HepG2 (cell line): ENCODE results near the gene ATR. TPM values are rescaled to one million over a fixed set of nuclear protein-coding genes. Genes with fewer than 3 reads are reported as not detected.

Experiments used
- HMGXB3 ChIP-seq: sonication (generic); formaldehyde crosslinking; IDR thresholded peaks from 2 replicates; pipeline ENCODE4 v1.4.0; 2020; ENCODE audit warnings: missing genetic modification reagents, borderline replicate concordance
- HOMEZ ChIP-seq: IDR thresholded peaks from 2 replicates; pipeline ENCODE4 v1.6.1; 2016; ENCODE audit warnings: low read depth
- RARG ChIP-seq: sonication (generic); formaldehyde crosslinking; IDR thresholded peaks from 2 replicates; pipeline ENCODE4 v1.4.0; 2020; ENCODE audit warnings: low read depth, mild to moderate bottlenecking, missing genetic modification reagents
- SP2 ChIP-seq: sonication (generic); formaldehyde crosslinking; IDR thresholded peaks from 2 replicates; pipeline ENCODE4 v1.5.1; 2020; ENCODE audit warnings: mild to moderate bottlenecking, missing genetic modification reagents
- ZNF101 ChIP-seq: sonication (generic); formaldehyde crosslinking; IDR thresholded peaks from 2 replicates; pipeline ENCODE4 v1.4.0; 2020; ENCODE audit warnings: mild to moderate bottlenecking, low read depth, missing genetic modification reagents, borderline replicate concordance
- ZNF766 ChIP-seq: sonication (generic); formaldehyde crosslinking; IDR thresholded peaks from 2 replicates; pipeline ENCODE4 v1.5.0; 2020; ENCODE audit warnings: missing genetic modification reagents, borderline replicate concordance
- polyA plus RNA-seq, 8 experiments: library from polyadenylated mRNA; depleted of rRNA in 3 of 8; stranded (reverse) in 7 of 8; unstranded in 1 of 8; fragments of >200 nt; fragmentation: Illumina TruSeq in 4 of 8; extraction: Trizol in 4 of 8; gene quantifications; 2 replicates each; pipeline versions ENCODE4 v1.2.1 to v1.2.3, GENCODE V29; 2011 to 2016; ENCODE audit warnings: low read depth in 4 of 8, missing spikeins in 1 of 8, mixed read lengths in 1 of 8; ENCODE audit not compliant: insufficient read depth in 1 of 8
- total RNA-seq, 5 experiments: library from RNA; depleted of rRNA; stranded (reverse); fragments of >200 nt; fragmentation: Illumina TruSeq; extraction: Trizol; gene quantifications; 2 replicates each; pipeline ENCODE4 v1.2.3, GENCODE V29; 2016; ENCODE audit warnings: low read depth in 1 of 5
- TF ChIP-seq, protein P1 (sequence below): sonication (generic); formaldehyde crosslinking; IDR thresholded peaks from 2 replicates; pipeline ENCODE4 v1.8.0; 2022; ENCODE audit warnings: missing genetic modification reagents, mild to moderate bottlenecking, moderate library complexity, borderline replicate concordance
- TF ChIP-seq, protein P2 (sequence below): sonication (generic); formaldehyde crosslinking; IDR thresholded peaks from 2 replicates; pipeline ENCODE4; 2020; ENCODE audit warnings: missing genetic modification reagents, mild to moderate bottlenecking, borderline replicate concordance
- TF ChIP-seq, protein P3 (sequence below): sonication (generic); formaldehyde crosslinking; IDR thresholded peaks from 2 replicates; pipeline ENCODE4 v1.4.0; 2020; ENCODE audit warnings: missing genetic modification reagents

Gene ATR
- total and polyA plus RNA-seq, 2 of the 13 experiments (the other 11 are each of a cell fraction or from before 2014, with no cell fraction given) = 6.6 to 17.0 TPM

- TF ChIP-seq, protein P1, sequence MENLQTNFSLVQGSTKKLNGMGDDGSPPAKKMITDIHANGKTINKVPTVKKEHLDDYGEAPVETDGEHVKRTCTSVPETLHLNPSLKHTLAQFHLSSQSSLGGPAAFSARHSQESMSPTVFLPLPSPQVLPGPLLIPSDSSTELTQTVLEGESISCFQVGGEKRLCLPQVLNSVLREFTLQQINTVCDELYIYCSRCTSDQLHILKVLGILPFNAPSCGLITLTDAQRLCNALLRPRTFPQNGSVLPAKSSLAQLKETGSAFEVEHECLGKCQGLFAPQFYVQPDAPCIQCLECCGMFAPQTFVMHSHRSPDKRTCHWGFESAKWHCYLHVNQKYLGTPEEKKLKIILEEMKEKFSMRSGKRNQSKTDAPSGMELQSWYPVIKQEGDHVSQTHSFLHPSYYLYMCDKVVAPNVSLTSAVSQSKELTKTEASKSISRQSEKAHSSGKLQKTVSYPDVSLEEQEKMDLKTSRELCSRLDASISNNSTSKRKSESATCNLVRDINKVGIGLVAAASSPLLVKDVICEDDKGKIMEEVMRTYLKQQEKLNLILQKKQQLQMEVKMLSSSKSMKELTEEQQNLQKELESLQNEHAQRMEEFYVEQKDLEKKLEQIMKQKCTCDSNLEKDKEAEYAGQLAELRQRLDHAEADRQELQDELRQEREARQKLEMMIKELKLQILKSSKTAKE = no peak
- TF ChIP-seq ZNF766 (CRISPR knock-in tag) (no peak), RARG (CRISPR knock-in tag) (no peak), HOMEZ (no peak), ZNF101 (CRISPR knock-in tag) (no peak), SP2 (0 out of 2 replicates have a peak, but pooled peaks have one; percentile 43), HMGXB3 (CRISPR knock-in tag) (peak; percentile 83; the same call in 1 of the 2 replicates)
- TF ChIP-seq, protein P2, sequence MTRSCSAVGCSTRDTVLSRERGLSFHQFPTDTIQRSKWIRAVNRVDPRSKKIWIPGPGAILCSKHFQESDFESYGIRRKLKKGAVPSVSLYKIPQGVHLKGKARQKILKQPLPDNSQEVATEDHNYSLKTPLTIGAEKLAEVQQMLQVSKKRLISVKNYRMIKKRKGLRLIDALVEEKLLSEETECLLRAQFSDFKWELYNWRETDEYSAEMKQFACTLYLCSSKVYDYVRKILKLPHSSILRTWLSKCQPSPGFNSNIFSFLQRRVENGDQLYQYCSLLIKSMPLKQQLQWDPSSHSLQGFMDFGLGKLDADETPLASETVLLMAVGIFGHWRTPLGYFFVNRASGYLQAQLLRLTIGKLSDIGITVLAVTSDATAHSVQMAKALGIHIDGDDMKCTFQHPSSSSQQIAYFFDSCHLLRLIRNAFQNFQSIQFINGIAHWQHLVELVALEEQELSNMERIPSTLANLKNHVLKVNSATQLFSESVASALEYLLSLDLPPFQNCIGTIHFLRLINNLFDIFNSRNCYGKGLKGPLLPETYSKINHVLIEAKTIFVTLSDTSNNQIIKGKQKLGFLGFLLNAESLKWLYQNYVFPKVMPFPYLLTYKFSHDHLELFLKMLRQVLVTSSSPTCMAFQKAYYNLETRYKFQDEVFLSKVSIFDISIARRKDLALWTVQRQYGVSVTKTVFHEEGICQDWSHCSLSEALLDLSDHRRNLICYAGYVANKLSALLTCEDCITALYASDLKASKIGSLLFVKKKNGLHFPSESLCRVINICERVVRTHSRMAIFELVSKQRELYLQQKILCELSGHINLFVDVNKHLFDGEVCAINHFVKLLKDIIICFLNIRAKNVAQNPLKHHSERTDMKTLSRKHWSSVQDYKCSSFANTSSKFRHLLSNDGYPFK (CRISPR knock-in tag) = peak; percentile 88
- TF ChIP-seq, protein P3, sequence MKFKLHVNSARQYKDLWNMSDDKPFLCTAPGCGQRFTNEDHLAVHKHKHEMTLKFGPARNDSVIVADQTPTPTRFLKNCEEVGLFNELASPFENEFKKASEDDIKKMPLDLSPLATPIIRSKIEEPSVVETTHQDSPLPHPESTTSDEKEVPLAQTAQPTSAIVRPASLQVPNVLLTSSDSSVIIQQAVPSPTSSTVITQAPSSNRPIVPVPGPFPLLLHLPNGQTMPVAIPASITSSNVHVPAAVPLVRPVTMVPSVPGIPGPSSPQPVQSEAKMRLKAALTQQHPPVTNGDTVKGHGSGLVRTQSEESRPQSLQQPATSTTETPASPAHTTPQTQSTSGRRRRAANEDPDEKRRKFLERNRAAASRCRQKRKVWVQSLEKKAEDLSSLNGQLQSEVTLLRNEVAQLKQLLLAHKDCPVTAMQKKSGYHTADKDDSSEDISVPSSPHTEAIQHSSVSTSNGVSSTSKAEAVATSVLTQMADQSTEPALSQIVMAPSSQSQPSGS (CRISPR knock-in tag) = peak; percentile 55; the same call in 1 of the 2 replicates
These were observed 17.6 kb upstream of the ATR start, which contains the start of gene PLS1 (continued) for GRCh38 chr3:142595951-142596725.
